GM21529 (cell line): Measurements from ENCODE around the gene TXNDC12.
"Not testable (repeated sequence)": the region's sequence is repeated elsewhere in the genome, so short reads cannot be mapped to it uniquely, and the experiment has no call there.

Experiments
- ATAC-seq: cut with Tn5 transposase; IDR thresholded peaks from one replicate; pipeline ENCODE4 v1.9.1; 2021; ENCODE audit not compliant: unreplicated experiment

The TXNDC12 gene

GRCh38 chr1:52049337-52049736 is 5.7 kb downstream of the TXNDC12 start:
- not testable (repeated sequence) for ATAC-seq

GRCh38 chr1:52045666-52046195 is 9.3 kb downstream of the TXNDC12 start:
- not testable (repeated sequence) for ATAC-seq

- ATAC-seq = no peak
Measured at GRCh38 chr1:52045236-52045635, 9.8 kb downstream of the TXNDC12 start.

- ATAC-seq = no peak
Measured at GRCh38 chr1:52041551-52042185, 13.3 kb downstream of the TXNDC12 start.

- no peak for ATAC-seq
Measured at GRCh38 chr1:52037909-52038308, 17.1 kb downstream of the TXNDC12 start.

- ATAC-seq = no peak
Measured at GRCh38 chr1:52037402-52037814, 17.6 kb downstream of the TXNDC12 start.

- no peak for ATAC-seq
Measured at GRCh38 chr1:52034050-52034384, 21.0 kb downstream of the TXNDC12 start.

GRCh38 chr1:52033190-52034049 is 21.6 kb downstream of the TXNDC12 start, which contains the start of gene KTI12:
Gene KTI12 (minus strand): TSS chr1:52033810. CDS start chr1:52033761, 49 bp downstream.
- peak; percentile 81 for ATAC-seq

- ATAC-seq = peak; percentile 50
Measured at GRCh38 chr1:52032785-52033131, 22.2 kb downstream of the TXNDC12 start.

GRCh38 chr1:52032124-52032784 is 22.7 kb downstream of the TXNDC12 start:
- ATAC-seq = peak; percentile 40

- not testable (repeated sequence) for ATAC-seq
Measured at GRCh38 chr1:52028839-52029238, 26.2 kb downstream of the TXNDC12 start.

GRCh38 chr1:52028328-52028727 is 26.7 kb downstream of the TXNDC12 start:
- ATAC-seq = no peak

GRCh38 chr1:52026278-52026677 is 28.7 kb downstream of the TXNDC12 start:
- ATAC-seq = no peak

GRCh38 chr1:52022133-52022532 is 32.9 kb downstream of the TXNDC12 start:
- ATAC-seq = no peak

GRCh38 chr1:52008071-52008809 is 46.8 kb downstream of the TXNDC12 start:
- ATAC-seq = no peak

- no peak for ATAC-seq
Measured at GRCh38 chr1:52007215-52008002, 47.6 kb downstream of the TXNDC12 start.

GRCh38 chr1:52006081-52006553 is 48.9 kb downstream of the TXNDC12 start:
- ATAC-seq = not testable (repeated sequence)

- ATAC-seq = not testable (repeated sequence)
Measured at GRCh38 chr1:52005548-52005947, 49.4 kb downstream of the TXNDC12 start.

- no peak for ATAC-seq
Measured at GRCh38 chr1:52003877-52004276, 51.1 kb downstream of the TXNDC12 start.
